ENCODE measurements around the gene MRPL48. TPM values are rescaled to one million over a fixed set of nuclear protein-coding genes. Genes with fewer than 3 reads are reported as not detected.

Gene MRPL48
- total RNA-seq: 26.6 and 28.3 TPM in 2 replicates
- 45.2 TPM for total RNA-seq (2013)
- 19.1 and 19.4 TPM in 2 replicates for polyA plus RNA-seq
- 9.1 and 18.9 TPM in 2 replicates for polyA minus RNA-seq

DNA sequence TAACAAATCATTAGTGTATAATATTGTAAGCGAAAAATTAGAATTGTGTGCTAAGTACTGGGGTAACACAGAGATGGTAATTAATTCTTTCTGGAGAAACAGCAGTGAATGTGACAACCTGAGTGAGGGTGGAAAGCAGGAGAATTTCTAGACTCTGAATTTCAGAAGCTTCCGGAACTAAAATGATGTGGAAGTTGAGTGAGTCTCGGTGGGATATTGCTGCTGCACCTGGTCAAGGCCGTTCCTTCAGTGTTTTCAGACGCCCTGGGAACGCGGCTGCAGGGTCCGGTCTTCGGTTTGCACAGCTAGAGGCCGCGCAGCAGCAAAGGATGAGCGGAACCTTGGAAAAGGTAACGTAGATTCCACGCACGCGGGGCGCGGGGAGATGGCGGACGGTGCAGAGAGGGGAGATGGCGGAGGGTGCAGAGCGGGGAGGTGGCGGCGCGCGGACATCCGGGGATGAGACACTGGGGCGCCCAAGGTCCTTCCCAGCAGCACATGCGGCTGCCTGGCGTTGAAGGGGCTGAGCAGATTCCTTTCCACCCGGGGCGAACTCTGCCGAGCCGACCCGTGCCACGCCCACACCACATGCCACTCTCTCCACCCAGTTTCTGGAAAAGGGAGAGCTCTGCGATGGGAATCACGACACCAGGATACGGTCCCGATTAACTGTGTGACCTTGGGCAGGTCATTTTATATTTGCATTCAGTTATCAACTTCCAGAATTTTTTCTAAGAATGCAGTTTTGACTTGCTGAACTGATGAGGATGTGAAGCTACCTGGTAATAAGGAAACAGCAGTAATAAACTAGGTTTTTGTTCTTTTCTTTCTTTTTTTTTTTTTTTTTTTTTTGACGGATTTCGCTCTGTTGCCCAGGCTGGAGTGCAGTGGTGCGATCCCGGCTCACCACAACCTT is at the start of gene MRPL48:
Gene MRPL48, plus strand, starts transcription at position 232 of the 916 bp plus-strand sequence. Its CDS starts 98 bp downstream, at position 330.
- Histone ChIP-seq H3K4me2 (replicated peaks; ENCODE audit: low read depth, low read length, poor library complexity, severe bottlenecking) (peak within 1 kb of the TSS; percentile 67), H3K27me3 (replicated peaks in 1 of 4; ENCODE audit: control extremely low read depth in 1 of 4, control insufficient read depth in 3 of 4, insufficient read depth in 4 of 4, low read length in 3 of 4) (no peaks in the 10 kb centered on the region), H3K4me3 (ENCODE audit: control extremely low read depth in 1 of 5, extremely low read depth in 1 of 5, insufficient read depth in 1 of 5, low read depth in 2 of 5, low read length in 4 of 5) (peak within 1 kb of the TSS; percentile 67 to 98 (median 89)), H2AFZ (ENCODE audit: insufficient read depth, low read depth, low read length, poor library complexity, severe bottlenecking) (peak within 1 kb of the TSS; percentile 95), H3K9me3 (ENCODE audit: control extremely low read depth in 1 of 3, control insufficient read depth in 2 of 3, insufficient read depth in 1 of 3, low read length in 2 of 3) (no peaks in the 10 kb centered on the region), H3K4me1 (ENCODE audit: control insufficient read depth in 2 of 2, insufficient read depth in 2 of 2, low read length in 2 of 2) (peaks cover 13 to 14% of the 10 kb centered on the region in 2 donors), H3K36me3 (replicated peaks in 1 of 2; ENCODE audit: control extremely low read depth in 1 of 2, control insufficient read depth in 1 of 2, extremely low read depth in 1 of 2, insufficient read depth in 2 of 2, low read length in 1 of 2) (peaks cover 0 to 4% of the 10 kb centered on the region in 2 experiments), H3K9ac (ENCODE audit: low read length) (peak within 1 kb of the TSS; percentile 86), H4K20me1 (ENCODE audit: control insufficient read depth, insufficient read depth, low read length, poor library complexity, severe bottlenecking) (no peaks in the 10 kb centered on the region), H3K27ac (ENCODE audit: low read length in 2 of 2) (peak within 1 kb of the TSS; percentile 75 to 77), H3K79me2 (ENCODE audit: control insufficient read depth, insufficient read depth, low read length) (peaks cover 28% of the 10 kb centered on the region)
- no peaks in the 10 kb centered on the region for H3K27me3 Mint-ChIP-seq
- peak within 1 kb of the TSS; percentile 98 for H3K27ac Mint-ChIP-seq
- ChIA-PET CTCF (interaction anchor here (0.6 to 2.0 kb wide), 6 partner anchors 8 to 1747 kb away, joined by 3 to 11 read pairs (median 6); partner anchors contain the start of gene RAB6A), POLR2A (interaction anchor here (0.6 to 2.0 kb wide), 3 partner anchors 9 to 27 kb away, joined by 4 to 9 read pairs (median 4); partner anchors contain the start of gene RAB6A)
- peak within 1 kb of the TSS; percentile 99 for H3K4me3 Mint-ChIP-seq
- peaks cover 20% of the 10 kb centered on the region for H3K4me1 Mint-ChIP-seq
- TF ChIP-seq EZH2 (IDR thresholded peaks at IDR 0.05; ENCODE audit: borderline replicate concordance, insufficient read depth, low read depth, low read length, poor library complexity, severe bottlenecking): no peak
- TF ChIP-seq, protein P1, sequence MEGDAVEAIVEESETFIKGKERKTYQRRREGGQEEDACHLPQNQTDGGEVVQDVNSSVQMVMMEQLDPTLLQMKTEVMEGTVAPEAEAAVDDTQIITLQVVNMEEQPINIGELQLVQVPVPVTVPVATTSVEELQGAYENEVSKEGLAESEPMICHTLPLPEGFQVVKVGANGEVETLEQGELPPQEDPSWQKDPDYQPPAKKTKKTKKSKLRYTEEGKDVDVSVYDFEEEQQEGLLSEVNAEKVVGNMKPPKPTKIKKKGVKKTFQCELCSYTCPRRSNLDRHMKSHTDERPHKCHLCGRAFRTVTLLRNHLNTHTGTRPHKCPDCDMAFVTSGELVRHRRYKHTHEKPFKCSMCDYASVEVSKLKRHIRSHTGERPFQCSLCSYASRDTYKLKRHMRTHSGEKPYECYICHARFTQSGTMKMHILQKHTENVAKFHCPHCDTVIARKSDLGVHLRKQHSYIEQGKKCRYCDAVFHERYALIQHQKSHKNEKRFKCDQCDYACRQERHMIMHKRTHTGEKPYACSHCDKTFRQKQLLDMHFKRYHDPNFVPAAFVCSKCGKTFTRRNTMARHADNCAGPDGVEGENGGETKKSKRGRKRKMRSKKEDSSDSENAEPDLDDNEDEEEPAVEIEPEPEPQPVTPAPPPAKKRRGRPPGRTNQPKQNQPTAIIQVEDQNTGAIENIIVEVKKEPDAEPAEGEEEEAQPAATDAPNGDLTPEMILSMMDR (IDR thresholded peaks at IDR 0.05): no peak
- under 1% methylated on average over 36 of the region's 44 CpGs for WGBS (ENCODE audit: insufficient coverage)
- H3K9me3 Mint-ChIP-seq (ENCODE audit: insufficient read depth): no peaks in the 10 kb centered on the region
- intact Hi-C loops (cut with micrococcal nuclease): loop anchor here (1.0 to 2.0 kb wide), 3 partner anchors 9 to 89 kb away; partner anchors contain the start of genes COA4, PAAF1 and RAB6A
- ATAC-seq (ENCODE audit: low read depth) (peak; percentile 100), DNase-seq (peak; percentile 94)
